HTR-8/SVneo (cell line): ENCODE measurements around the gene KDM2B.

ENCODE experiments used
- DNase-seq: peaks from one replicate; pipeline ENCODE4 v3.0.0; 2011; ENCODE audit warnings: low spot score, mixed read lengths; ENCODE audit not compliant: insufficient read length
- FAIRE-seq: peaks from 2 replicates; lab custom pipeline; 2011; peaks lifted over from hg19 to GRCh38; lab: Jason Lieb, UNC

KDM2B gene

DNA sequence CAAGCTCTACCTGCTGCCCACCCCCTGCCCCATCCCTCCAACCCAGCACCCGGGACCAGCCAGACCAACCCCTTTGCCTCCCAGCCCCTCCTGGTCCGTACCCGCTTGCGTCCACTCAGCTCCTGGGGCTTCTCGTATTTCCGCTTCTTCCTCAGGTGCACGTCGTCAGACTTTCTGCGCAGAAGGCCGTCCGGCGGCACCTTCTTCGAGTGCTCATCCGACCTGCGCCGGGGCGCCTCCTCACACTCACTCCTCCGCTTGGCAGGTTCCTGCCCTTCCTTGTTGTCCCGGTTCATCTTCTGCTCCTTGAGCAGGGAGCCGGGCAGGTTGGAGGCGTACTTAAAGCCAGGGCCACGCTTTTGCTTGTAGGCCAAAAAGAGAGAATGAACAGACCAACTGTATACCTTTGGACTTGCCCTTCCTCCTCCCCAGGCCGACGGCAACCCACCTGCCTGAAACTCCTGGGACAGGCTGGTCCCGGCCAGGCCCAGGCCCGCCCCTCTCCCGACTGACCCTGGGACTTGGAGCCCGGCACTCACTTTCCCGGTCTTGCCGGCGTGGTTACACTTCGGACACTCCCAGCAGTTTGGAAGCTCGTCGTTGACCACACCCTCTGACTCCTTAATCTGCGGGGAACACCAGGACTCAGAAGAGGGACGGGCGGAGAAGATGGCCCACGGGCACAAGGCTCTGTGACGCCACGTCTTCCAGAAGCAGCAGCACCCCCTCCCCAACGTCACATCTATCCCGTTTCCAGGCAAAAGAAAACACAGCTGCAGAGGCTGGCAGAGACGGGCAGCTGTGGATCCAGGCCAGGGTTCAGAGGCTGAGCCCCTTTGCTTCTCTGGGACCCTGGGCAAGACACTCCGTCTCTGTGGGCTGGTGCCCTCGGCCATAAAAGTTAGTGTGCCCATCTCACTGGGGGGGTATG lies 136.6 kb downstream of the KDM2B start:
- no peak for DNase-seq
- no peak for FAIRE-seq

DNA sequence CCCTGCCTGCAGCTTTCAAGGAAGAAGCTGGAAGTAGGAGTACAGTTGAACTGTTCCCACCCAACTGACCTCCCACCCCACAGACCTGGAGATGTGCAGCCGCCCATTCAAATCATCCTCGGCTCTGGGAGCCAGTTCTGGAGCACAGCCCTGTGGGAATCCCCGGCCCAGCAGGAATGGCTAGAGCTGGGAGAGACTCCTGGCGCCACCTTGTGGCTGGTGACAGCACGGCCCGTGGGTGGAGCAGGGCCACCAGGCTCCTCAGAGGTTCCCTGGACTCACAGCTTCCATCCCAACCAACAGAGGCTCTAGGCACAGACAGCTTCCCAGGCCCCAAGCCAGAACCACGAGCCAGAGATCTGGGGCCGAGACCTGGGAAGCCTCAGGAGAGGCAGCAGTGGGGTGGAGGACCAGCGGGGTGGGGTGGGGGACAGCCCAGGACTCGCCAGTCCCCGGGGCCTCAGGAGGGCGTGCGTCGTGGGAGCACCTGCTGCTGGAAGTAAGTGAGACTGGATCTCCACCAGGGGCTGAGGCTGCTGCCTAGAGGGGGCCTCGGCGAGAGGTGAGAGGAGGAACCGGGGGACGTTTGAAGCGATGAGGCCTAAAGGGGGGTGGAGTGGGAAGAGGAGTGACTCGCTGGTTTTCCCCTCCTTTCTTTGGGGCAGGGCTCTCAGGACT lies 137.5 kb downstream of the KDM2B start:
- FAIRE-seq (peak; percentile 92), DNase-seq (peak; percentile 91)

DNA sequence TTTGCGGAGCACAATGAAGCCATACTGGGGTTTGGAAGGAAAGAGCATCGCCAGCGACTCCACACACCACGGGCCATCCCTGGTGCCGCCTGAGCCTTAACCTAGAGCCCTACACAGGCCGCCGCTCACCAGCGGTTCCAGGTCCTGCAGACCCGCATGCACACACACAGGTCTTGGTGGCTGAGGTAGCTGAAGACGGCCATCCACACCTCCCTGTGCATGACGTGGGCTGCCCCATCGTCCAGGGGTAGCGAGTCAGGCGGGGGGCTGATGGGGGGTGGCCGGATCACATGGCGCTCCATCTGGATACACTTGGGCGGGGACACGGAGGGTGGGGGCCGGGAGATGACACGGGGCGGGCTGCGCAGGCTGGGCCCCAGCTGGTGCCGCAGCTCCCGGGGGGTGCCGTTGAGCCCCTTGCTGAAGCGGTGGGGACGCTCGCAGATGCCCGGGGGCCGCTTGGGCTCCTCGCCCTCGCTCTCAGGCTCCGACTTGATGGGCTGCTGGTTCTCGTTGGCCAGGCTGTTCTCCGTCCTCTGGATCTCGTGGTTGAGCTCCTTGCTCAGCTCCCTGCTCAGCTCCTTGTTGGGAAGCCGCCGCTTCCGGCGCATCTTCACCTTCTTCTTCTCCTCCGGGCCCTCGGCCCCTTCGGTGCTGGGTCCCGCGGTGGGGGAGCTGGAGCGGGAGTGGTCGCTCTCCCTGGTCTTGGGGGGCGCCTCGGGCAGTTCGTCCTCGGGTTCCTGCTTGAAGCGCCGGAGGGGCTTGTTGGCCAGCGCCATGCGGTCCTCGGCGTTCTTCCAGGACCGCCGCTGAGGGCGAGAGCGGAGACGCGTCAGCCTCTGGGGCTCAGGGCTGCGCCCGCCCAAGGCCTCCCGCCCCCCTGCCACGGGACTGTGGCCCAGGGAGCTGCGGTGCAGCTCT lies 138.5 kb downstream of the KDM2B start:
- FAIRE-seq (no peak), DNase-seq (no peak)

DNA sequence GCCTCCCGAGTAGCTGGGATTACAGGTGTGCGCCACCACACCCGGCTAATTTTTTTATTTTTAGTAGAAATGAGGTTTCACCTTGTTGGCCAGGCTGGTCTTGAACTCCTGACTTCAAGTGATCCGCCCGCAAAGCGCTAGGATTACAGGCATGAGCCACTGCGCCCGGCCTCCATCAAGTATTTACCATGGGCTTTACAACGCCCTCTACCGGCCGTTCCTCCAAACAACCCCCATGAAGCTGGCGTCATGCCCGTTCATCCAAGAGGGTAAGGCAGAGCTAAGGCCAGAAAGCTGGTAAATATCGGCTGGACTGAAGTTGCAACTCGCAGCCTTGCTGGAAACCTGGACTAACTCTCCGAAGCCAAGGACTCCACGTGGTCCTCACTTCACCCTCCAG lies 139.3 kb downstream of the KDM2B start:
- no peak for FAIRE-seq
- no peak for DNase-seq

DNA sequence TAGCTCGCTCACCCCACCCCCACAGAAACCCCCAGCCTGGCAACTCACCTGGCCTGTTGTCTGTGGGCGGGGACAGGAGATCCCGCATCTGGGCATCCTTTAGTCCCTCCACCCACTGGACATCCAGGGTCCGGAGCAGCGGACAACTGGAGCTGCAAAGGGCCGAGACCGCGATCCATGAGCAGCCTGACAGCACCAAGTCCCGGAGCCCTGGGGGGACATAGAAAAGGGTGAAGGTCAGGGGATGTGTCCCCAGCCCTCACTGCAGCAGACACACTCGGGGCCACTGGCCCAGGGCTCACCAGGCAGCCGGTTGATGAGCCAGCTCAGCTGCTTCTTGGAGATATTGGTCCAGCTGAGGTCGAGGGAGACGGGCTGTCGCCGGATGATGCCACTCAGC lies 140.1 kb downstream of the KDM2B start:
- FAIRE-seq (no peak), DNase-seq (no peak)

DNA sequence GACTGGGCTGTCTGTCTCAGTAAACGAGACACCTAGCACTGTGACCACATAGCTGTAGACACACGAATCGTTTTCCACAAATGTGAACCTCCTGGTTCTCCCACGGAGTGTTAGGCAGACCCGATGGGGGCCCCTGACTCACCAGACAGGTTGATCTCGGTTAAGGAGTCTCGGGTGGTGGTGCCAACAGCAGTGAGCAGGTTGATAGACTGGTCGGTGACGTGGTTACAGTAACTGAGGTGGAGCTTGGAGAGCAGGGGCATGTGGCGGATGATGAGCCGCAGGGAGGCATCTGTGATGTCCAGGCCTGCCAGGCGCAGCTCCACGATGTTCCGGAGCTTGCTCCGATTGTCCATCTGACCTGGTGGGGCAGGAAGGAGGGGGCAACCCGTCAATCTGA lies 141.1 kb downstream of the KDM2B start:
- no peak for DNase-seq
- peak; percentile 71 for FAIRE-seq

DNA sequence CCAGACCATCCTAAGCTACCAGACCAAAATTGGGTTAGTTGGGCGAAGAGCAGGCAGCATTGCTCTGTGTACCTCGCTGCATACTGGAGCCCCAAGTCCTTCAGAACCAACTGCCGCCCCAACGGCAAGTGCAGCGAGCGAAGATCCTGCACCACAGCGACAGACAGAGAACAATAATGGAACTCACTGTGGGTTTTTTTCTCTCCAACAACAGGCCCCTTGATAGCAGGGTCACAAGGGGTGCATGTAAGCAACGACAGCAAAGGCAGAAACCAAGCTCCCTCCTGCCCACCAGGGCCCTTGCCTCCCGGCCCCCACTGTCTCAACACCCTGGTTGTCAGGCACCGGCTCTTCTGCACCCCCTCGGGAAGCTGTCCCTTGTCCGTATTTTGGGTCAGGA lies 141.9 kb downstream of the KDM2B start:
- no peak for DNase-seq

DNA sequence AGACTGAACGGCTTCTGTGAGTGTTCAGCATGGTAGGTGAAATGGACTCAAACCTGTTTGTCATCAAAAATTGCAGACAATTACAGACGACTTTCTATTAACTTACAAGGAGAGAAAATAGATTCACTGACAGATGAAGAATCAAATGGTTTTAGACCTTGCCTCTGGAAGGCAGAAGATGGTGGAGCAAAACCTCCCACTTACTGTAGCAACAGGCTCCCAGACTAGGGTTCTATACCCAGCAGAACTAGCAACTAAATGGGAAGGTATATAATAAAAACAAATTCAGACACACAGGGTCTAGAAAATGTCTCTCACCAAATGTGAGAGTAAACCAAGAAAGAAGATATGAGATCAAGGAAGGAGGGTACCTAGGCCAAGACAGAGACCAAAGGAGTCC lies 144.1 kb downstream of the KDM2B start:
- no peak for FAIRE-seq
- no peak for DNase-seq

More for the DNA sequence above, 141.9 kb downstream of the KDM2B start:
- FAIRE-seq: no peak

DNA sequence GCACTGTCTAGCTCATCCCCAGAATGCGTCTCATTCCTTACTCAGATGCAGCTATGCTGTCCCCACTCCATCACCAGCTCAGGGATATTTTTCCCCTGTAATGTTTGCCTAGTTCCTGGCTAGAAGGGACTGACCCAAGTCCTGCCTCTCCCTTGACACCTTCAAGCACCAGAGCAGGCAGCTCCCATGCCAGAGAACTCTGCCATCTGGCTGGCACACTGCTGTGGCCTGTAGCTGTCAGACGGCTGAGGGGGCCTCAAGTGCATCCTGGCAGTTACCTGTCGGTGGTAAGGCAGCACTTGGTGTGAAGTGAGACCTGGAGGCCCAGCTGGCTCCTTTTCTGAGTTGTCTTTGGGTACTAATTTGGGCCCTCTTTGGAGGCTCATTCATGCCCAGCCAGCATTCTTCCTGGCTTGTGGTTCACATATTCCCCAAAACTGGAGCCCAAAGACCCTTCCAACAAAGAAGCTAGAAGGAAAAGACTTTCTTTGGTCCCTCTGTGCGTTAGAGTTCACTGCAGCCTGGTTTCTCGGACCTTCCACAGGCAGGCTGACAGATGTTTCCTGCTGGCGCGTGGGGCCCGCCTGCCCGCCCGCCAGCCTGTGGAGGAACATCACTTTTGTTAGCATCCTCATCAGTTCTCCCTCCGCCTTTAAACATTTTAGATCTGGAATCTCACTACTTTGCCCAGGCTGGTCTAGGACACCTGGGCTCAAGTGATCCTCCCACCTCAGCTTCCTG lies 147.9 kb downstream of the KDM2B start:
- FAIRE-seq (no peak), DNase-seq (no peak)

DNA sequence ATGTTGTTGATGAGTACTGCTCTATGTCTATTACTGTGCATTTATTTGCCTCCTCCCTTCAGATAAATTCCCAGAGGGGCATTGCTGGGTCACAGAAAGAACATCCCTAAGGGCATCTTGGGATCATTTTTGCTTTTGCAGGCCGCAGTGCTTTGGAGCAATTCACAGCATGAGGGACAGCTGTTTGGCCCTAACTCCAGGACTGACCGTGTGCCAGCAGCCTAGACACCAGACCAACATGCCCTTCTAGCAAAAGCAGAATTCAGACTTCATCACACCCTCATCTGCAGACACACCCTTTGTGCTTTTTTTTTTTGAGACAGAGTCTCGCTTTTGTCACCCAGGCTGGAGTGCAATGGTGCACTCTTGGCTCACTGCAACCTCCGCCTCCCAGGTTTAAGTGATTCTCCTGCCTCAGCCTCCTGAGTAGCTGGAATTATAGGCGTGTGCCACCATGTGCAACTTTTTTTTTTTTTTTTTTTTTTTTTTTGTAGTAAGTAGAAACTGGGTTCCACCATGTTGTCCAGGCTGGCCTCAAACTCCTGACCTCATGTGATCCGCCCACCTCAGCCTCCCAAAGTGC lies 149.9 kb downstream of the KDM2B start:
- no peak for DNase-seq
- FAIRE-seq: no peak

DNA sequence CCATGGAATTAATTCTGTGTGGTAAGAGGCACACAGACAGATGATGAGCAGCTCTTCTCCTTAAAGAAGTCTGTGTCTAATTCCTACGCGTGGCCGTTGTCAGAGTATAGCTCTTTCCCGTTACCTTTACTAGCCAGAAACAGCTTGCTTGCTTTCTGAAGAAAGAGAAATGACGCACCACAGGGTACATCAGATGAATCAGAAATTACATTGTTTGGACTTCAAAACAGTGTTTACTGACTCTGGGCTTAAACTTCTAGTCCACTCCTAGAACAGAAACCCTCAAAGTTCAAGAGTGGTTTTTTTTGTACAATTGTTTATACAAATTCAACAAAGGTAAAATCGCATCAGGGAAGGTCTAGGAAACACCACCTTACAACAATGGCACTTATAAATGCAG lies 151.9 kb downstream of the KDM2B start:
- DNase-seq (no peak), FAIRE-seq (no peak)

DNA sequence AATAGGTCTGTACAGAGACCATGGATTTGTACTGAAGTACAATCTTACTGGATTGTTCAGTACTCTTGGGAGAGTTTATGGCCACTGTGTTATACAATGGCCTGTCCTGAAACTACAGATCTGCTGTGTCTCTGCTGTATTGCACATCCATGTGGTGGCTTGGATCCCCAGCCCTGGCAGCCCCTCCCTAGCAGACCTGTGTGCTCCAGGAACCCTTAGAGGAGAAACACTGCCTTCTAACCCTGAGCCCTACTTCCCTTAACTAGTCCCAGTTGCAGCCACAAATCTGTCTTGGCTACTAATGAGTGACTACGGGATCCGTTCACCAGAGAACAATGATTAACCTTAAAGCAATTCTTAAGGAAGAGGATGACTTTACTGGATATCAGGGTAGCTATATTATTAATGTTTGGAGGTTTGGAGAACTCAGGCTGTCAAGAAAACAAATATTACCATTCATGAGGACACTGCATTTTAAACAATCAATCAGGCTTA lies 153.2 kb downstream of the KDM2B start:
- DNase-seq: no peak
- no peak for FAIRE-seq

DNA sequence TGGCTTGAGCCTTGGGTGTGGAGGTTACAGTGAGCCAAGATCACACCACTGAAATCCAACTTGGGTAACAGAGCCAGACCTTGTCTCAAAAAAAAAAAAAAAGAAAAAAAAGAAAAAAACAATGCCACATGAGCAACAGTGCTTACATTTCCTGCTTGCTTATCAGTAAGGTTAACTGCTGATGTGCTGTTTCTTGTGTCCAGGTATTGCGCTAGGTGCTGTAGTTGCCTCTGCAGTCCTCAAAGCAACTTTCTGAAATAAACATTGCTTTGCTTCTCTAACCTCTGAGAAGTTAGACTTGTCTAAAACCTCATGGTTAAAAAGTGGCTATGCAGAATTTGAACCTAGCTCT lies 156.2 kb downstream of the KDM2B start:
- FAIRE-seq: no peak
- DNase-seq: no peak

DNA sequence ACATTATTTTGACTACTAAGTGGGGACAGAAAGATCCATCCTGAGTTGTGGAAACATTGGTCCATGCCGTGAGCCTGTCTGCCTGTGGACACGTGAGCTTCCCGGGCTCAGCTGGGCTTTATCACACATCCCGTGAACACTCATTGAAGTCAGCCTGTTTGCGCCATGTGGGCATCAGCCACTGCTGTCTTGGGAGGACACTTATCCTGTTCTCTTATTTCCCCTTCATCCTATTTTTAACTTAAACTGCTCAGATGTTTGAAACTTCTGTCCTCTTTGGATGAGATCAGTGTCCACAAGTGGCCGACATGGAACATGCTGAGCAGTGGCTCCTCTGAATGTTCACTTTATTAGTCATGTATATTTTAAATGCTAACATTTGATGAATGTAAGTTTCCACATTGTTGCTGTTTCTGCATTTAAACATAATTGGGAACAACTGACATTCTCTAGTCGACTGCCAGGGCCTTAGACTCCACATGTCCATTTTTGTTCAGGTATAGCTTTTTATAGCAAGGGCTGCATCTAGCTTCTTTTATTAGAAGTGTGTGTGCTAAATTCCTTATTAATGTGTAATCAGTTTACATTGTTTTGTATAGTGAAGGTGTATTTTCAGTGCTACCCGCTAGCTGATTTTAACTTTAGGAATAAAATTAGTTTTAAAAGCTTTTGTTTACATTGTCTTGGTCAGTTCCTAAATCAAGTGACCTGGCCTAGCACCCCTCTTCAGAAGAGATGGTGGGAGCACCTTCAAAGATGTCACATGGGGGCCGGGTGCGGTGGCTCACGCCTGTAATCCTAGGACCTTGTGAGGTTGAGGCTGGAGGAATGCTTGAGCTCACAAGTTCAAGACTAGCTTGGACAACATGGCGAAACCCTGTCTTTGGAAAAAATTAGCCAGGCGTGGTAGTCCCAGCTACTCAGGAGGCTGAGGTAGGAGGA lies 156.9 kb downstream of the KDM2B start:
- no peak for FAIRE-seq
- no peak for DNase-seq

DNA sequence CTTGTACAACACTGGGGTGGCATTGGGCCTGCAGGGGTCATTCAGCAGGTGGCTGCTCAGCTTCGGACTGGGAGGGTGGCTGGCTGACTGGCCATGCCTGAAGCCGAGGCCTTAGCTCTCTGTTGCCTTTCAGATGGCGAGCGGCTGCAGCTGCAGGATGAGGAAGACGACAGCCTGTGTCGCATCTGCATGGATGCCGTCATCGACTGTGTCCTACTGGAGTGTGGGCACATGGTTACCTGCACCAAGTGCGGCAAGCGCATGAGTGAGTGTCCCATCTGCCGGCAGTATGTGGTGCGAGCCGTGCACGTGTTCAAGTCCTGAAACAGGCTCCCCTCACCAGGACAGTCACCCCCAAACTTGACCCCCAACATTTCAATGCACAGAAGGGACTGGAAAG lies 157.6 kb downstream of the KDM2B start:
- FAIRE-seq (no peak), DNase-seq (no peak)

DNA sequence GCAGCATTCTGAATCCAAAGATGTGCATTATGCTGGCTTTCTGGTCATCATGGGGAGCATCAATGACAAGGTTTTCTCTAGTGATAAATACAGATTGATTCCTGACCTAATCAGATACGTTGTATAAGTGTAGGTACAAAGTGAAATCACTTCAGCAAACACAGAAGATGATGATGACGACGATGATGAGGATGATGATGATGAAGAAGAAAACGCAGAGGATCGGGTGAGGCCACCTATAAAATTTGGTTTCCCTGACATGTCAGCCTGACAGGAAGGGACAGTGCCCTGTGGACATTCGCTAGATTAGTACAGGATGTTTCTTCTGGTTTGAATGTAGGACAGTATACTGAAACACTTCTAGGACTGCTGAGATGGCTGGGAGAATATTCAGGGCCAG lies 160.7 kb downstream of the KDM2B start:
- DNase-seq (no peak), FAIRE-seq (no peak)

DNA sequence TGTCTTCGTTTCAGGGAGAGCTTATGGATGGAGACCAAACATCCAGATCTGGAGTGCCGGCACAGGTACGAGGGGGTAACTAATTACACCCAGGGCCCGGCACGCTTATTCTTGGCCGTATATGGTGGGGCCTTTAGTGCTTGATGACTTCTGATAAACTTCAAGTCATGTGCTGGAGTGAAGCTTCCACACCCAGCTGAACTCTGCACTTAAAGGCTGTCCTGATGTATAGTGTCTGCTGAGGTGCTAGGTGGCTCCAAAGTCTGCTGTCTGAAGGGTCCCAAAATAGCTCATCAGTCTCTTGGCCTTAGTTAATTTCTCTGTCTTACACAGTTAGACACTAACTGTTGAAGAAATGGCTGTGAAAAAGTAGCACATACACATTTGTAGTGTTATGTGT lies 163.0 kb downstream of the KDM2B start:
- DNase-seq (no peak), FAIRE-seq (no peak)

DNA sequence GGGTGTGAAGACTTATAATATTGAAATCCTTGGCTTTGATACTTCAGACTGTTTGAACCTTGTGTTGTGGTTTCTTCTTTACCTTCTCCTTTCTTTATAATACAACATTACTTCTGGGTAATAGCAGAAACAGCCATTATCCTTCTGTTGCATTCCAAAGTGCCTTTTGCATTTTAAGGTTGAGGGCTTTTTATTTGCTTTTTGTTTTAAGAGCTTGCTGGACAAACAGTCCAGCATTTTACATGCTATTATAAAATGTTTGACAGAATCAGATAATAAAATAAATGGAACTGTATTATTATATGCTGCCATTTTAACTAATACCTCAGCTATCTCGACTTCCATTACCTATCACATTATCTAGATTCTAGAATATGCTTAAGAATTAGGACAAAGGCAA lies 166.9 kb downstream of the KDM2B start:
- DNase-seq (no peak), FAIRE-seq (no peak)
